NCI-H1930 (cell line): ENCODE data around the gene AGMO.
A peak's percentile ranks its signal among the peaks of the same experiment; 100 is the strongest.

Source experiments
- DNase-seq, 2 experiments: peaks; one replicate each; lab custom pipeline; 2025; lab: John Stamatoyannopoulos, UW

The AGMO gene

DNA sequence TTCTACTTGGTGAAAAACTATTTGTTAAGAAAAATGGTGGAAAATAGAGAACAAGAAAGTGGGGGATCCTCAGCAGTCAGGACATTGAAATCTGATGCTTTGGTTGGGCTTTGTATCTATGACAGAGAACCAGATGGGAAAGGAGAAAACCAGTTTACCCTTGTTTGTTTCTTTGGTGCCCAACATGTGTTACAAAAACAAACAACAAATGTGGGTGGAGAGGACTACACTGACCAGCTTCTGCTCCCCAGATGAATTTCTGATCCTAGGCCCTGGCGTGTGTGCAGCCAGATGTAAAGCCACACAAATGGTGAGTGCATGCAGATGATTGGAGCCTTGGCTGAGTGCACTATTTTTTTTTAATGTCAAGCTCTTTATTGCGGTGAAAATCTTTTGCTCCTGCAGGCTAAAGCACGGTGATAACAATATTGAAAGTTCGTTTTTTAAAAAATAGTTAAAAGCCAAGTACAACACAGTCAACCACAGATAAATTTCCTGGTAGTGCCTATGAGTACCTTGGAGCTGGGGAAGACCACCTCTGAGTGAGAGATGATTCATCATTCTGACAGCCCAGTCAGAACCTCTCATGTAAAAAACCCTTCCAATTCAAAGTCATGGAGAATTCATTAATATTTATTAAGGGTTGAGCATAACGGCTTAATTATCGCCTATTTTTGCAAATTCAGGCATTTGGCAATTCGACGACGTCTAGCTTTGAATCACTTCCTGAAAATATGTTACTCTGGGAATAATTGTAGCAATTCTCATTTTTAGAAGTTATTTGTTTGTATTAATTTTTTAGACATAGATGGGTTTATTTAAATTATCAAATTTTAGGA lies 163.7 kb downstream of the AGMO start:
- no peak for DNase-seq

DNA sequence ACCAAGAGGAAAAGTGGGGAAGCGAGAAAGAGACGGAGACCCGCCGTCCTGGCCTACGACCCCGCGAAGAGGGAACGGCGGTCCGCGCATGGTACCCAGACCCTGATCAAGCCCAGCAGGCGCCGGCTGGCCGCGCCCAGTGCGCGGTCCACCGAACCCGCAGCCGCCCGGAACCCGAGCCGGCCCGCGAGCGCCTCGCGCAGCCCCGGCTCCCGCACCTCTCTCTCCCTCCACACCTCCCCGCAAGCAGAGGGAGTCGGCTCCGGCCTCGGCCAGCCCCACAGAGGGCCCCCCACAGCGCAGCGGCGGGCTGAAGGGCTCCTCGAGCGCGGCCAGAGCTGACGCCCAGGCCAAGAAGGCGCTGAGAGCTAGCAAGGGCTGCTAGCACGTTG lies 164.7 kb downstream of the AGMO start:
- no peak for DNase-seq

DNA sequence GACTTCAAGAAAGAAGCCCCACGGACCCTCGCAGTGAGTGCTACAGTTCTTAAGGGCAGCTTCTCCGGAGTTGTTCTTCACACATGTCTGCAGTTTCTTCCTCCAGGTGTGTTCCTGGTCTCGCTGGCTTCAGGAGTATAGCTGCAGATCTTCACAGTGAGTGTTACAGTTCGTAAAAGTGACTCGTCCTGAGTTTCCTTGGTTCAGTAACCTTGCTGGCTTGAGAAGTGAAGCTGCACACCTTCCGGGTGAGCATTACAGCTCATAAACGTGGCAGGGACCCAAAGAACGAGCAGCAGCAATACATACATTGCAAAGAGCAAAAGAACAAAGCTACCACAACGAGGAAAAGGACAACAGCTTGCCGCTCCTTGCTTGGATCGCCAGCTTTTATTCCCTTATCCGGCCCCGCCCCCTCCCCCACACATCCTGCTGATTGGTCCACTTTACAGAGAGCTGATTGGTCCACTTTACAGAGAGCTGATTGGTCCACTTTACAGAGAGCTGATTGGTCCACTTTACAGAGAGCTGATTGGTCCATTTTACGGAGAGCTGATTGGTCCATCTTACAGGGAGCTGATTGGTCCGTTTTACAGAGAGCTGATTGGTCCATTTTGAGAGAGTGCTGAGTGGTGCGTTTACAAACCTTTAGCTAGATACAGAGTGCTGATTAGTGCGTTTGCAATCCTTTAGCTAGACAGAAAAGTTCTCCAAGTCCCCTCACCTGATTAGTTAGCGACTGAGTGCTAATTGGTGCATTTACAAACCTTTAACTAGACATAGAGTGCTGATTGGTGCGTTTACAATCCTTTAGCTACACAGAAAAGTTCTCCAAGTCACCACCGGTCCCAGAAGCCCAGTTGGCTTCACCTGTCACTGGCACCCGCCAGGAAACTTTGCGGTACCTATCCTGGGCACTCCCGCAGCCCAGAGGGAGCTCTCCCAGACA lies 165.3 kb downstream of the AGMO start:
- DNase-seq, result no peak

DNA sequence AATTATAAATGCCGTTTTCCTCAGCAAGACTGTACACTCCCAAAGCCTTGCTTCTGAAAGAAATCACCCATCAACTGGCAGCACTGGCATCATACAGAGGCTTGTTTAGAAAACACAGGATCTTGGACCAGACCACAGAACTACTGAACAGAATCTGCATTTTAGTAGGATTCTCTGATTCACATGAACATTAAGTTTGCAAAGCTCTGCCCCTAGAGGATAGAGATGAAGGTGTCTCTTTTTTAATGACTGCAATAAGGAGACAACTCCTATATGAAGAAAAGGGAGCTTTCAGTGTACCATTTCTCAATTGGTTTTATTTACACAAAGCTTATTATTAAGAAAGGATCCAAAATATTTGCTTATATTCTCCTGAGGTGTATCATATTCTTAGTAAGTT lies 172.7 kb downstream of the AGMO start:
- DNase-seq, result no peak

DNA sequence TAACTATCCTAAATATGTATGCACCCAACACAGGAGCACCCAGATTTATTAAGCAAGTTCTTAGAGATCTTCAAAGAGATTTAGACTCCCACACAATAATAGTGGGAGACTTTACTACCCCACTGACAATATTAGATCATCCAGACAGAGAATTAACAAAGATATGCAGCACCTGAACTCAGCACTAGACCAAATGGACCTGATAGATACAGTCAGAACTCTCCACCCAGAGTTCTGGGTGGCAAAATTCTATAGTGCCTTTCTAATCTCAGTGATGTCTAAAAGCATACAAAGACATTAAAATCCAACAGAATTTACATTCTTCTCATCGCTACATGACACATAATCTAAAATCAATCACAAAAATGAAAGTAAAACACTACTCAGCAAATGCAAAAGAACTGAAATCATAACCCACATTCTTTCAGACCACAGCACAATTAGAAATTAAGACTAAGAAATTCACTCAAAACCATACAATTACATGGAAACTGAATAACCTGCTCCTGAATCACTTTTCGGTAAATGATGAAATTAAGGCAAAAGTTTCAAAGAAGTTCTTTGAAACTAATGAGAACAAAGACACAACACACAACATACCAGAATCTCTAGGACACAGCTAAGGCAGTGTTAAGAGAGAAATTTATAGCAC lies 183.2 kb downstream of the AGMO start:
- DNase-seq, result no peak

DNA sequence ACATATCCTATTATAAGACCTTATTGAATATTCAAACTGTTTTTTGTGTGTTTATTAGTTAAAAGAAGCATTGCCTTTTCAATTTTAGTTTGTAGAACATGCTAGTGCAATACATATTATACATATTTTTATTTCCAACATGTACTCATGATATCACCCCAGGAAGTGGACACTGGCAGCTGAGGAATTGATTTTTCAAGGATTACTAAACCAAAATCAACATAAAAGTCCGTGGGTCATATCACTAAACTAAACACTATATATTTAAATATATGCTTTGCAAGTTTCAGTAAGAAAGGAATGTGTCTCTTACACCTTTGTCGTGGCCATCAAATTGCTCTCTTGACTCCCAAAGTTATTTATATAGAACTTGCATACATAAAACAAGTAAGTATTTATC lies 185.2 kb downstream of the AGMO start:
- no peak for DNase-seq

DNA sequence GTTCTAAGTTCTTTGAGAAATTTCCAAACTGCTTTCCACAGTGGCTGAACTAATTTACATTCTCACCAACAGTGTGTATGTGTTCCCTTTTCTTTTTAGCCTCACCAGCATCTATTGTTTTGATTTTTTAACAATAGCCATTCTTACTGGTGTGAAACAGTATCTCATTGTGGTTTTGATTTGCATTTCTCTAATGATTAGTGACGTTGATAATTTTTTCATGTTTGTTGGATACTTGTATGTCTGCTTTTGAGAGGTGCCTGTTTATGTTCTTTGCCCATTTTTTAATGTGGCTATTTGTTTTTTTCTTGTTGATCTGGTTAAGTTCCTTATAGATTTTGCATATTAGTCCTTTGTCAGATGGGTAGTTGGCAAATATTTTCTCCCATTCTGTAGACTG lies 191.4 kb downstream of the AGMO start:
- DNase-seq, result no peak

DNA sequence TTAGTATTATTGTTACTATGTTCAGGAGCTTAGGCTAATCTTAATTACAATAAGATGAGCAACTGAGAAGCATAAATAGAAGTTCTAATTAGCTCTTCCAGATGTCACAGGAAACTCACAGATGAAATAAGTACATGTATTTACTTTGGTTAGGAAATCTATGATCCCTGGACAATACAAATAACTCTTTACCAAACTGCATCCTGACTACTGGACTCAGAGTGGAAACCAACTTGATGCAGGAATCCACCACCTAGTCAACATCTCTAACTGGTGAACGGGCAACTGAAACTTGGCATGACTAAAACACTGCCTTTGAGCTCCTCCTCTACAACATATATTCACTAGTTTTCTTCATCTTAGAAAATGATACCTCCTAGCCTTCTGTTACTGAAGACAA lies 193.2 kb downstream of the AGMO start:
- no peak for DNase-seq

DNA sequence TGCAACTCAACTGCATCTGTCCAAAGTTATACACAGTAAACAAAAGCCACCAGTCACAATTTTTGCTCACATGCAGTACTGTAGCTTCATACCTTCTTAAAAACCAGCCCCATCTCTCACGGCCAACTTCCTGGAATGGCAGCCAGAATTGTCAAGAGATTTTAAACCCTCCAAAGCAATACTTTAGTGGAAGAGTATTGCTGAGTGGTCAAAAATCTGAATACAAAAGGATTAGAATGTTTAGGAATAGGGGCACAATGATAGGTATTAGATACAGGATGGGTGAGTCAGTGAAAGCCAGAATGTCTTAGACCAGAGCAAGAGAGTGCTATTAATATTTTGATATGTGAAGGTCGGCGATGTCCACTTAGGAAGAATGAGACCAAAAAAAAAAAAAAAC lies 193.9 kb downstream of the AGMO start:
- DNase-seq, result no peak

DNA sequence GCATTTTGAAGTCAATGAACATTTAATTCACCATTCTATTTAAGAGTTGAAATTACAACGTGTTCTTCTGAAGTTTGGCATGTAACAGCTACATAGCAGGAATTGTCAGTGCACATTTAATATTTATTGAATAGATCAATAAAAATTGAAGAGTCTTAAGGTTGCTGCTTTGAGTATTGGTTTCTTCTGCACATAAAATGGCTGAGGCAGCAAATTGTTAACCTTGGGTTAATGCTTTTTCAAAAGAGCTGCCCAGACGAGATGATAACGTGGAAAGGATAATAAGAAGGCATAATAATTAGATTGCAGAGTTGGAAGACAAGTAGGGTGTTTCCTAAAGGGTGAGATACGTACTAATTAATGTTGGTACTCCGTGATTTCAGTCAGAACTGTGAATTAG lies 203.7 kb downstream of the AGMO start:
- DNase-seq, result no peak

DNA sequence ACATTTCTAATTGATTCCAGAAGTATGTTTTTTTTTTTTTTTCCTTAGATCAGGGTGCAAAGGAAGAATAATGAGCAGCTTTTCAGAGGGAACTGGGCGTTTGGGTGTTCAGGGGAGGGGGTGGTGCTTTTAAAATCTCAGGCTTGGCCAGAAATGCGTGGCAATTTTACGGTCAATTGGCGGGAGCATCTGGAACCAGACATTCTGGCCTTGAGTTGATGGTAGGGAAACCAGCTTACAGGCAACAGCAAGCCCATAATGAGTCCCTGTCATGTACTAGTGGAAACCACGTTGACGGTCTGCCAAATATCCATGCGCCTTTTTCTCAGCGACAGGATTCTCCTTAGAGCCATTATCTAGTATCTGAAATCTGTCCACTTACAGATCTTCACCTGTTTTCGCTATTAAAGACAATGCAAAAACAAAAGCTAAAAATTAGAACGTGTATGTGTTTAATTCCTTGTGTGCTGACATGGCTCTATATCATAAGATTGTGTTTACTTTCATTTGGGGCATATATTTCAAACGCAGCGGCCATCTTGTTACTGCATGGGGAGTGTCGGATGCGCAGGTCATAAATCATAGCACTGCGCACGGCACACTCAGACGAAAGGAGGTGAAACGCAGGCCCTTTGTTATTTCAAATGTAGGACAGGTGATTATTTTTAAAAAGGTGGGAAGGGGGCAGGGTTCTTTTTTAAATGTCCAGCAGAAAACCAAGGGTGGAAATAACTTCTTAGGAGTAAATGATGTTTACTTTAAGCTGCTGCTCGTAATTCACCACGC lies 209.2 kb downstream of the AGMO start:
- DNase-seq, result no peak

DNA sequence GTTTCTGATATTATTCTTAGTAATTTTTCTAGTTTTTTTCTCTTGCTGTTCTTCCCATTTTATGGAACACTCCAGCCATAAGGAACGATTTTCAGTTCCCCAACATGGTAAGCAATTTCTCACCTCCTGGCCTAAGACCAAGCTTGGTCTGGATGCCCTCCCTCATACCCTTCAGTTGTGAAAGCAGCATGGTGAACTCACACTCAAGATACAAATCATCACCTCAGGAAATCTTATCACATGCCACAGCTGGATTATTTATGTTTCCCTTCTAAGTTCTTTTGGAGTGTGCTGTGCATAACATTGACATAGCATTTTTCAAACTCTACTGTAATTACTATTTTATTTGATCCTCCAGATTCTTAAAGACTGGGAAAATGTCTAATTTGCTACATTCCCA lies 216.6 kb downstream of the AGMO start:
- no peak for DNase-seq

DNA sequence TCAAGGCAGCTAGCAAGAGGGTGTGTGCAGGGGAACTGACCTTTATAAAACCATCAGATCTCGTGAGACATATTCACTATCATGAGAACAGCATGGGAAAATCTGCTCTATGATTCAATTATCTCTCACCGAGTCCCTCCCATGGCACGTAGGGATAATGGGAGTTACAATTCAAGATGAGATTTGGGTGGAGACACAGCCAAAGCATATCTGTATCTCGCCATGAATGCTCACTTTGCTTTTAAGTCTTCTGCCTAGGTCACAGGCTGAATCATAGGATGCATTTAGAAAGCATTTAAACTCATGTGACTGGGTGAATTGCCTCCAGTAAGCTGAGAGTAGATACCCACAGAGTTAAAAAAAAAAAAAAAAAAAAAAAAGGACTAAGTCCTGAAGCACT lies 220.0 kb downstream of the AGMO start:
- no peak for DNase-seq

DNA sequence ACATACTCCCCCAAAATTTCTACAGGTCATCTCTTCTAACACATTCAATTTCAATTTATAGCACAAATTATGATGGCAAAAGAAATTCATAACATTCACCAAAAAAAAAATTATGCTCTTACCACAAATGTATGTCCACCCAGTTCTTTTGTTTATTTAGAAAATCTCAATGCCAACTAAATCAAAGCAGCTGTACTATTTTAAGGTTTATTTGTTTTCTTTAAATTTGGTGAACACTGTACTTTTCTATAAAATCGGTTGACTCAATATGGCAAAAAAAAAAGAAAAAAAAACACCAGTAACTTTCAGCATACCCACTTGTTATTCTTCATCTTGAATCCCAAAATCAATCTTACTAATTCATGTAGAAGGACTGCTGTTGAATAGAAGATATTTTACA lies 225.7 kb downstream of the AGMO start:
- no peak for DNase-seq

DNA sequence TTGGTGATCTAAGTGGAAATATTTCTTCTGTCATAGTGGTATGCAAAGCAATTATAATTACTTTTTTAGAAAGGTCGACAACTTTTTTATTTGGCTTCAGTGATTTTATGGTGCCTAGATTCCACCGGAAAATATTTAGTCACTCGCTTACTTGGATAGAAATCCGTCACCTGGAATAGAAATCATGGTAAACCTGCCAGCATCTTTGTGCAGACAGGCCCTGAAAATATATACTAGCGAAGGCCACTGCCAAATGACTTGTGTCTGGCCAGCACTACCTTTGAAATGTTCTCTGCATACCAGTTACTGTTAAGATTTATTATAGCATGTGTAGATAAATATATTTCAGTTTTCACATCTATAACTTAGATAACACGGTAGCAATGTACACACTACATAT lies 226.4 kb downstream of the AGMO start:
- no peak for DNase-seq

DNA sequence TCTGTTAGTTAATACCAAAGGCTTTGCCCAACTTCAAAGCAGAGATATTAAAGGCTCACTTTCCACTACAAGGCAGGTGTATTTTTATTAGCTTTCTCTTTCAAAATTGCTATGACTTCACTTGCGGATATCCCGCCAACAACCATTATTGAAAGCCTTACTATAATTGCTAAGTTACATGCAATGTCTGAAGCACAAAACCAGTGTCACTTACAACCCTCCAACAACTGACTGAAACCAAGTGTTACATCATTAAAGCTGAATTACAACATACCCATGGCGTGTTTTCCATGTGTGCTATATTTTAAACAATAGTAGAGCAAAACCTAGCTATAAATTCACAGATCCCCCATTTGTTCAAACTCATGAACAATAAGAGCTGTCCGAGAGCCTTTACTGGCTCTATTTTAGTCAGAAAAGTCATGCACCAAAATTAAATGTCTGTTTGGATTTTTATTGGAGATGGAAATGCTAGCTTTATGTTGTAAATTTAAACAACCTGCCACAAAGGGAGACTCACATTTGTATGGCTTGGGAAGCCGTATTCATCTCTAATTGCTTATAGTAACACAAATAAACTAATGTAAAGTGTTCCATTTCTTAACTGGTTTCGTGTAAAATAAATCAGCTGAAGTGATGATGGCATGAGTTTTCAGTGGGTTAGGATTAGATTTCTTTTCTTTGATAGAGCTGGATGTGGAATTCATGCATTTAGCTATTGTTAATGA lies 227.1 kb downstream of the AGMO start:
- peak; percentile 86 to 92 for DNase-seq

DNA sequence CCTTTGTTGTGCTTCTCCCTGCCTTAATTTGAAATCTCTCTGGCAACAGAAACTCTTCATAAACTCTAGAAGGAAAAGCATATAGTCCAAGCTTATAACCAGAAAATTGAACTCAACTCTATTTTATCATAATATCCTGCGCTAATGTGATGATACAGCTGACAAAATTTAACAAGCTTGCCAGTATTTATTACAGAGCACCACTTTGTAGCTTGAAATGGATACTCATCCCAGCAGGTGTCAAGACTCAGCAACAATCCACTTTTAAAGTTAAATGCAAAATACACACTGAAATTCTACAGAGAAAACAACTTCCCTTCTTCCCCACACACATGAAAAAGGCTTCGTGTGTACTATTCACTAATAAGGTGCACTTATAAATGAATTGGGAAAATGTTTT lies 228.9 kb downstream of the AGMO start:
- DNase-seq, result peak; percentile 85 to 90

DNA sequence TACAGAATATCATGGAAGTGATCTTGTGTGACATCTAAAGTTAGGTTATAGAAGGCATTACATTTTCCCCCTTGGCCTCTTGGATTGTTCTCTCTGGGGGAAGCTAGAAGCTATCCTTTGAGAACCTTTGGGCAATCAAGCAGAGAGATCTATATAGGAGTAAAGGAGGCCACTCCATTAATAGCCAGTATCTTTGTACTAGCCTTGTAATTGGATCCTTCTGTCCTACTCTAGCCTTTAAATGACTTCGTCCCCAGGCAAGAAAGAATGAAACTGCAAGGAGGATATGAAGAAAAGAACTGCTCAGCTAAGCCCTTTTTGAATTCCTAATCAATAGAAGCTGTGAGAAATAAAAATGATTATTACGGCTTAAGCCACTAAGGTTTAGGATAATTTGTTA lies 230.9 kb downstream of the AGMO start:
- no peak for DNase-seq

DNA sequence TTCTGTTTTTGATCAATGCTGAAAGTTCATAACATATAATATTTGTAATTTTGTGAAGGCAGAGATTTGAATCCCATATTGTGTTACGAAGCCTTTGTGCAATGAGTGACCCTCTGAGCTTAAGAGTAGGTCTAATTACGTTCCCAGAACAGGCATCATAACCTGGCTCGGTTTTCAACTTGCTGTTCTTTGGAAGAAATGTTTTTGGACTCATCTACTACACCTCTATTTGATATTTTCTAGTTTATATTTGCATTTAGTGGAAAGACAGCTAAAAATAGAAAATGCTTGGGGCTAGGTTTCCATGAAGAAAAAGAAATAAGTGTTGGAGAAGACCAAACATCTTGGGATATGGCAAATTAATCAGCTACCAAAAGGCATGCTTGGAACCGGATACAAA lies 234.8 kb downstream of the AGMO start:
- DNase-seq, result no peak

DNA sequence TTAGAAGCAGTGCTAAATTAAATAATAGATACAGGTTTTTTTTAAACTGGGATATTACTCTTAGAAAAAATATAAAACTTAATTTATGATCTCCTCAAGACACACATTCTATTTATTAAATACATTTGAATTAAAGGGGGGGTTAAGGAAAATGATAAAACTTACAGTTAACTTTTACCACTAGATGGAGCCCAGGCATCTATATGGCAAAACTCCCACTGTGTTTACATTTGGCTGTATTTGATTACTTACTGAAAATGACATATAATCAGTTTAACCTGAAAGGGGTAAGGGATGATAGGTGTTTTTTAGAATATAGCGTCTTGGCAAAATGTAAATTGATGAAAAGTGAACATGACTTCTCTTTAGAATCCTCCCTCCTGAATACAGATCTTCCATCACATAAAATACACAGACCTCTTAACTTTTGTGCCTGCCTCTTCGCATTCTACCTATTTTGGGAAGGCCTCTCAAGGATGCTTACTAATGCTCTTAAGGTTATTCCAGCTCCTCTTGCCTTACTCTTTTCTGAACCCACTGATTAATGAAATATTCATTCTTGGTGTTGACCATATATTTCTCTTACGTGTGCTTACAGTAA lies 235.7 kb downstream of the AGMO start:
- DNase-seq, result no peak

DNA sequence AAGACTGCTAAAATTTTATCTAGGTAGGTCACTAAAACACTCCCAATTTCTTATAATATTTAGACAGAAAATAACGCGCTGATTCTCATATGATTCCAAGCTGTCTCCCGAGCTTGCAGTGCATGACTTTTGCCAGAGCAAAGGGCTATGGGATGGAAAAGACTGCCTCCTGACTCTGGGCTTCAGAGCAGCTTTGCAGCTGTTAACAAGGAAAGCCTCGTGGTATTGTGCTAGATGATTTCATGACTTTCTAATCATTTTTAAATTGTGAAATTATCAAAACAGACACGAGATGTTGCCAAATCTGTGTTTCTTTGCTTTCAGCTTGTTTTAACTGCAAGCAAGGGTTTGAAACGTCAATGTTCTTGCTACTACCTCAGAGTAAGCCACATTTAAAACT lies 238.3 kb downstream of the AGMO start:
- no peak for DNase-seq
